Right lobe of liver (tissue), 6 donors: ENCODE results near the gene PAN3. TPM values are rescaled to one million over a fixed set of nuclear protein-coding genes. Genes with fewer than 3 reads are reported as not detected.

Experiments used
- ATAC-seq, 4 donors: fragments of 200-7000 bp; cut with Tn5 transposase; one replicate each; pipeline ENCODE4 v1.9.1; 2020; ENCODE audit warnings: mild to moderate bottlenecking in 4 of 4, moderate library complexity in 4 of 4
- DNase-seq, 3 donors: peaks; one replicate each; pipeline ENCODE4 v3.0.0-alpha.2; 2020
- H3K27ac ChIP-seq, 3 donors: fragments of 200-600 bp; one replicate each; pipeline ENCODE4 v1.8.0; 2022
- H3K27me3 ChIP-seq, 2 donors: fragments of 200-600 bp; one replicate each; pipeline ENCODE4 v1.8.0; 2022
- H3K36me3 ChIP-seq, 4 donors: fragments of 200-600 bp; sonication (generic) in 1 of 4; one replicate each; pipeline versions ENCODE4 v1.5.1 to v1.8.0; 2017 to 2022; ENCODE audit warnings: control low read depth in 1 of 4
- H3K4me1 ChIP-seq, 4 donors: fragments of 200-600 bp; sonication (generic) in 1 of 4; one replicate each; pipeline versions ENCODE4 v1.5.1 to v1.8.0; 2017 to 2022; ENCODE audit warnings: control low read depth in 1 of 4
- H3K4me3 ChIP-seq, 3 donors: fragments of 200-600 bp; one replicate each; pipeline ENCODE4 v1.8.0; 2022
- H3K9me3 ChIP-seq, 4 donors: fragments of 200-600 bp; sonication (generic) in 1 of 4; one replicate each; pipeline versions ENCODE4 v1.5.1 to v1.8.0; 2017 to 2022; ENCODE audit warnings: control low read depth in 1 of 4
- CTCF ChIP-seq, 4 donors: fragments of 200-600 bp in 3 of 4; fragments of 450-650 bp in 1 of 4; IDR thresholded peaks; one replicate each; pipeline versions ENCODE4 v1.5.1 to v1.8.0; 2016 to 2022; ENCODE audit warnings: antibody characterized with exemption in 4 of 4, mild to moderate bottlenecking in 2 of 4
- POLR2A ChIP-seq: fragments of 450-650 bp; IDR thresholded peaks from one replicate; pipeline ENCODE4 v1.6.1; 2017; ENCODE audit warnings: antibody characterized with exemption, mild to moderate bottlenecking
- WGBS: methylation state at CpG from one replicate; pipeline ENCODE4 v1.1.6; 2018; ENCODE audit warnings: low coverage, low lambda C conversion rate; ENCODE audit not compliant: insufficient coverage; ENCODE audit errors: missing lambda C conversion rate; 5-methylcytosine and 5-hydroxymethylcytosine counted together
- intact Hi-C, 2 donors: fragments of 100-400 bp; cut with DNase I; formaldehyde crosslinking; loops; one replicate each; pipeline versions ENCODE4 v1.11.2 to v1.14.1; 2022
- small RNA-seq, 2 experiments: library from RNA; depleted of rRNA; stranded (forward); fragments of <200 nt; gene quantifications; one replicate each; pipeline ENCODE3, GENCODE V24; 2016
- total RNA-seq, 6 experiments: library from RNA; depleted of rRNA in 2 of 6; stranded (reverse); fragments of >200 nt in 2 of 6; fragmentation: NEBNext Ultra II Directional in 3 of 6; extraction: Animal tissue kit (Norgen Biotek cat#: 25700) in 3 of 6; gene quantifications; one replicate each; pipeline versions ENCODE4 v1.1.0 to v1.2.4, GENCODE V29; 2016 to 2023
- donor health status: DM: no; HTN: yes; CAD: no.
- donor health status: DM: no; HTN: no; CAD: no.
- donor health status: DM: no; HTN: no; CAD: no.
- donor health status: DM: no; HTN: yes; CAD: no.
- donor health status: DM: no; HTN: yes; CAD: no.

The PAN3 gene
- total RNA-seq, 6 experiments from 2014 or later: 7.0 to 12.5 (median 10.2) TPM

GRCh38 chr13:28339419-28339818, 201.1 kb downstream of the PAN3 start:
- no peak overlapping the region for H3K27ac ChIP-seq
- ATAC-seq (no peak), DNase-seq (no peak)
- H3K27me3 ChIP-seq: no peaks in the 10 kb centered on the region
- H3K4me3 ChIP-seq: no peak overlapping the region
- H3K36me3 ChIP-seq: no peaks in the 10 kb centered on the region
- TF ChIP-seq POLR2A (no peak), CTCF (IDR thresholded peaks at IDR 0.05) (no peak)
- intact Hi-C loops: no loop called here
- H3K9me3 ChIP-seq: no peaks in the 10 kb centered on the region
- 85% methylated on average over 2 of the region's 2 CpGs for WGBS
- H3K4me1 ChIP-seq: no peaks in the 10 kb centered on the region

- intact Hi-C loops: no loop called here
- no peaks in the 10 kb centered on the region for H3K9me3 ChIP-seq
- H3K27me3 ChIP-seq: no peaks in the 10 kb centered on the region
- DNase-seq (no peak), ATAC-seq (no peak)
- H3K36me3 ChIP-seq: no peaks in the 10 kb centered on the region
- no peak for TF ChIP-seq POLR2A
- TF ChIP-seq CTCF (IDR thresholded peaks at IDR 0.05): no peak
- no peaks in the 10 kb centered on the region for H3K4me1 ChIP-seq
- H3K4me3 ChIP-seq: no peak overlapping the region
- H3K27ac ChIP-seq: no peak overlapping the region
- 75% methylated on average over 2 of the region's 2 CpGs for WGBS
These were observed 202.0 kb downstream of the PAN3 start for GRCh38 chr13:28340272-28340793.

GRCh38 chr13:28342251-28342650, 203.9 kb downstream of the PAN3 start:
- no peak for DNase-seq
- no peaks in the 10 kb centered on the region for H3K9me3 ChIP-seq
- no peak for TF ChIP-seq CTCF (IDR thresholded peaks at IDR 0.05)
- TF ChIP-seq POLR2A: no peak
- H3K27ac ChIP-seq: no peak overlapping the region
- ATAC-seq: no peak
- H3K27me3 ChIP-seq: no peaks in the 10 kb centered on the region
- no peak overlapping the region for H3K4me3 ChIP-seq
- no peaks in the 10 kb centered on the region for H3K36me3 ChIP-seq
- WGBS: 75% methylated on average over 1 of the region's 2 CpGs
- intact Hi-C loops: no loop called here
- no peaks in the 10 kb centered on the region for H3K4me1 ChIP-seq

- whole genome bisulfite sequencing: 79% methylated on average over 3 of the region's 3 CpGs
- H3K27ac ChIP-seq: no peak overlapping the region
- TF ChIP-seq CTCF (IDR thresholded peaks at IDR 0.05) (no peak), POLR2A (no peak)
- H3K4me3 ChIP-seq: no peak overlapping the region
- no peaks in the 10 kb centered on the region for H3K27me3 ChIP-seq
- H3K9me3 ChIP-seq: no peaks in the 10 kb centered on the region
- ATAC-seq: no peak
- no peaks in the 10 kb centered on the region for H3K36me3 ChIP-seq
- DNase-seq: no peak
- intact Hi-C loops: no loop called here
- H3K4me1 ChIP-seq: no peaks in the 10 kb centered on the region
These were observed 205.8 kb downstream of the PAN3 start for GRCh38 chr13:28344163-28344562.

Small RNA genes within 50 kb of the gene (small RNA-seq; reads per million reads assigned to genes)
- 0 reads per million in 2 experiments for gene RNU6-82P

Other genes starting within 250 kb of the PAN3 start
- under 1 TPM in 4 of 6 experiments, not detected in 2; 0.06 to 0.66 (median 0.21) TPM for gene PDX1, start 218.5 kb upstream of the PAN3 start, total RNA-seq
- not detected for gene CDX2, start 169.2 kb upstream of the PAN3 start, total RNA-seq
- gene URAD, start 149.9 kb upstream of the PAN3 start, total RNA-seq: not detected
- under 1 TPM; 0.04 to 0.74 (median 0.24) TPM for gene FLT3, start 38.0 kb upstream of the PAN3 start, total RNA-seq